ENCODE results near the gene COQ4.

The COQ4 gene

GRCh38 chr9:128314697-128315096 is 7.9 kb upstream of the COQ4 start:
- no peak for TF ChIP-seq CTCF (IDR thresholded peaks at IDR 0.05)
- DNase-seq: no peak
- Mint-ChIP-seq H3K4me1 (no peaks in the 10 kb centered on the region), H3K27me3 (ENCODE audit: low read depth, poor library complexity) (no peaks in the 10 kb centered on the region), H3K36me3 (ENCODE audit: low read depth) (peaks cover 52% of the 10 kb centered on the region), H3K4me3 (no peak overlapping the region), H3K9me3 (no peaks in the 10 kb centered on the region), H3K27ac (no peak overlapping the region)

- no peak overlapping the region for H3K4me3 Mint-ChIP-seq
These were observed 6.2 kb upstream of the COQ4 start for GRCh38 chr9:128316421-128316820.

GRCh38 chr9:128317629-128318028 is 5.0 kb upstream of the COQ4 start:
- Mint-ChIP-seq H3K9me3 (no peaks in the 10 kb centered on the region), H3K4me1 (no peaks in the 10 kb centered on the region), H3K4me3 (no peak overlapping the region), H3K36me3 (ENCODE audit: low read depth) (peaks cover 38% of the 10 kb centered on the region), H3K27me3 (ENCODE audit: low read depth, poor library complexity) (no peaks in the 10 kb centered on the region), H3K27ac (no peak overlapping the region)
- no peak for DNase-seq
- TF ChIP-seq CTCF (IDR thresholded peaks at IDR 0.05): no peak

More at GRCh38 chr9:128316421-128316820, 6.2 kb upstream of the COQ4 start:
- H3K36me3 Mint-ChIP-seq (ENCODE audit: low read depth): peaks cover 40% of the 10 kb centered on the region
- H3K4me1 Mint-ChIP-seq: no peaks in the 10 kb centered on the region
- no peaks in the 10 kb centered on the region for H3K9me3 Mint-ChIP-seq
- DNase-seq: no peak
- H3K27ac Mint-ChIP-seq: no peak overlapping the region
- no peaks in the 10 kb centered on the region for H3K27me3 Mint-ChIP-seq (ENCODE audit: low read depth, poor library complexity)
- no peak for TF ChIP-seq CTCF (IDR thresholded peaks at IDR 0.05)

- peak overlapping the region; percentile 97 for H3K4me3 Mint-ChIP-seq
- peaks cover 19% of the 10 kb centered on the region for H3K4me1 Mint-ChIP-seq
- H3K36me3 Mint-ChIP-seq (ENCODE audit: low read depth): peaks cover 19% of the 10 kb centered on the region
- peaks cover 4% of the 10 kb centered on the region for H3K27me3 Mint-ChIP-seq (ENCODE audit: low read depth, poor library complexity)
- no peak for DNase-seq
- no peak overlapping the region for H3K27ac Mint-ChIP-seq
- H3K9me3 Mint-ChIP-seq: no peaks in the 10 kb centered on the region
- no peak for TF ChIP-seq CTCF (IDR thresholded peaks at IDR 0.05)
These were observed 1.3 kb upstream of the COQ4 start for GRCh38 chr9:128321343-128321742.

GRCh38 chr9:128321879-128322403 is 698 bp upstream of the COQ4 start:
- TF ChIP-seq CTCF (IDR thresholded peaks at IDR 0.05): no peak
- Mint-ChIP-seq H3K27me3 (ENCODE audit: low read depth, poor library complexity) (peaks cover 4% of the 10 kb centered on the region), H3K36me3 (ENCODE audit: low read depth) (peaks cover 13% of the 10 kb centered on the region), H3K9me3 (no peaks in the 10 kb centered on the region), H3K4me3 (peak overlapping the region; percentile 97), H3K4me1 (peaks cover 19% of the 10 kb centered on the region), H3K27ac (no peak overlapping the region)
- DNase-seq: no peak

- Mint-ChIP-seq H3K4me1 (peaks cover 19% of the 10 kb centered on the region), H3K9me3 (no peaks in the 10 kb centered on the region), H3K36me3 (ENCODE audit: low read depth) (peaks cover 13% of the 10 kb centered on the region), H3K27ac (peak overlapping the region; percentile 78), H3K27me3 (ENCODE audit: low read depth, poor library complexity) (peaks cover 4% of the 10 kb centered on the region), H3K4me3 (peak overlapping the region; percentile 97)
- no peak for TF ChIP-seq CTCF (IDR thresholded peaks at IDR 0.05)
- no peak for DNase-seq
These were observed 632 bp downstream of the COQ4 start for GRCh38 chr9:128323212-128323730.

Data from nephron progenitor cell (in vitro differentiated cells).